GM21423 (cell line): ENCODE data around the gene CDK17.
"Not testable (repeated sequence)": the region's sequence is repeated elsewhere in the genome, so short reads cannot be mapped to it uniquely, and the experiment has no call there.

ENCODE experiments used
- ATAC-seq: cut with Tn5 transposase; IDR thresholded peaks from one replicate; pipeline ENCODE4 v1.9.1; 2021; ENCODE audit warnings: mild to moderate bottlenecking, moderate library complexity; ENCODE audit not compliant: unreplicated experiment

CDK17 gene

DNA sequence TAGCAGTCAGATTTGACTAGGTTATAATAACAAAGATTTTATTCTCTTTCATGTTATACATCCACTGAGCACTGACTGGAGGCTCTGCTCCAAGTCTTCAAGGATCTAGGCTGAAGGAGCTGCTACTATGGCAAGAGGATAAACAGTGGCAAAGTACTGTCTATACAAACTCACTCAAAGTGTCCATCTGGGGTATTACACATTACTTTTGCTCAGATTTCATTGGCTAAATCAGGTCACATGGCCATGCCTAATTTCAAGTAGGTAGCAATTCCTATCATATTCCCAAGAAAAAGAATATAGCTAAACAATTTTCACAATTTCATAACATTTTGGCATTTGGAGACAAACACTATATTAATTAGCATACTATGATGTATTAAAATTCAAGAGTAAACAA is 40.9 kb downstream of the CDK17 start:
- ATAC-seq = no peak

DNA sequence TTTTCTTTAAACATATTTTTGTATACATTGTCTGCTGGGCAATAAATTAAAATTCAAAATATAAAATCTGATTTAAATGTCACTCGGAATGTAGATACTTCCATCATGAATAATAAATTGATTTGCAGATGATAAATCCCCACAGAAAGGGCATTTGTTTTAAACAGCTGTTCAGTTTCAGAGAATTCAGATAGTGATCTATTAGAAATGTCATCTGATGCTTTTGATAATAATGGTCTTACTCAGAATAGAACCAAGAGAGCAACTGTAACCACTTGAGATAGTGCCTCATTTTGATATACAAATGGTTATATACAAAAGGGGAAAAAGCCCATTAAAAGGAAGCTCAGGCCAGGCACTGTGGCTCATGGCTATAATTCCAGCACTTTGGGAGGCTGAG is 43.4 kb downstream of the CDK17 start:
- no peak for ATAC-seq

DNA sequence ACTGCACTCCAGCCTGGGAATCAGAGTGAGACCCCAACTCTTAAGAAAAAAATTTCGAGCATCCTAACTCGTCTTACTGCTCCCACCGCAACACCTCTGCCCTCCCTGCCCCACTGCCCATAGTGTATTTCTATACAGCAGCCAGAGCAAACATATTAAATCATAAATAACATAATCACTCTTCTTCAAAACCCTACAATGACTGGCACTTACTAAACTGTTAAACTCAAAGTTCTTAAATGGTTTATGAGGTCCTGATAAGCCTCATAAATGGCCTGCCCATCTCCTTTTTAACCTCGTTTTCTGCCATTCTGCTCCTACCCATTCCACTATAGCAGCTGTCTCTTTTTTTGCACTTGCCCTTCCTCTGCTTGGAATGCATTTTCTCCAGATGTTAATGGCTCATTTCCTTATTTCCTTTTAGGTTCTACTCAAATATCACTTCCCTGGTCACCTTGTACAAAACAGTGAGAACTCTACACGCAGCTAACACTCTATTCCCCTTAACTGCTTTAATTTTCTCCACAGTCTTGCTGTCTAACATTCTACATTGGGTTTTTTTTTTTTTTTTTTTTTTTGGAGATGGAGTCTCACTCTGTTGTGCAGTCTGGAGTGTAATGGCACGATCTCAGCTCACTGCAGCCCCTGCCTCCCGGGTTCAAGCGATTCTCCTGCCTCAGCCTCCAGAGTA is 45.2 kb downstream of the CDK17 start:
- no peak for ATAC-seq

DNA sequence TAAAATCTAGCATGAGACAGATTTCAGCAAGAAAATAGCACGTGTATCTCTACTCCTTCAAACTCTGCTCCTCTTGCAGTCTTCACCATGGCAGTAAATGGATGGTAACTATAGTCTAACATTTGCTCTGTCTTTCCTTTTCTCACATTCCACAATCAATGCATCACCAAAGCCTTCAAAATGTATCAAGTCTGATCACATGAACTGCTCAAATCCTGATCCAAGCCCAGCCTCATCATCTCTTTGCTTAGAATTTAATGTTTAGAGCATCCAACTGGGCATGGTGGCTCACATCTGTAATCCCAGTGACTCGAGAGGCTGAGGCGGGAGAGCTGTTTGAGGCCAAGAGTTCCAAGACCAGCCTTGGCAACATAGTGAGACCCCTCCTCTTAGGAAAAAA is 45.9 kb downstream of the CDK17 start:
- ATAC-seq = no peak

DNA sequence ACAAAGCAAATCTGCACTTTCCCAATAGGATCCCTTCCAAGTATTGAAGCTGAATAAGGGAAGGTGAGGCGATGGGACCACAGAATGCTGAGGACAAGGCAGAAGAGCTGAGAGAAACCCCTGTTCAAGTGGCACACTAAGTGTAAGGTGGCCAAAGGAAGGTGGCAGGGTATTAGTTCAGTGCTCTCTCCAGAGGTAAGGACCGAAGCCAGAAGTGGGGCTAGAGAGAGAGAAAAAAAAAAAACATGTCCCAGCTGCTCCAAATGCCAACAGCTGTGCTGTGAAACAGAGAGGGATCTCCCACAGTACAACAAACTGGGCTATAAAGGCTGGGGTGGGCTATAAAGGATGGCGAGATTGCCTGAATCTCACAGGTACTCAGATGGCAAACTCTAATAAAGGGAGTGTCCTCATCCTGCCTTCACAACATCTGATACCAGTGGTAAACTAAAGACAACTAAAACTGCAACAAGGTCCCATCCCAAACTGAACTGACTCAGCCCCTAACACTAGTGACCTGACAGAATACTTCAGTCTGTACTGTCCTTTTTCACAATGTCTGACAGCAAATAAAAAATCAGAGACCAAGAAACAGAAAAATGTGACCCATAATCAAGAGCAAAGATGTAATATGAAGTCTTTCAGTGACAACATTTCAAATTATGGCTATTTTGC is 47.9 kb downstream of the CDK17 start:
- ATAC-seq = no peak

DNA sequence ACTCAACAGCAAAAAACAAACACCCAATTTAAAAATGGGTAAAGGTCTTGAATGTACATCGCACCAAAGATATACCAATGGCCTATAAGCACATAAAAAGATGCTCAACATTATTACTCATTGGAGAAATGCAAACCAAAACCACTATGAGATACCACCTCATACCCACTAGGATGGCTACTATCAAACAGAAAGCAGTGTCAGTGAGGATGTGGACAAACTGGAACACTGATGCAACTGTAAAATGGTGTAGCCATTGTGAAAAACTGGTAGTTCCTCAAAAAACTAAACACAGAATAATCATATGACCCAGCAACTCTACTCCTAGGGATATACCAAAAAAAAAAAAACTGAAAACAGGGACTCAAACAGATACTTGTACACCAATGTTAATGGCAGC is 49.3 kb downstream of the CDK17 start:
- ATAC-seq = no peak

DNA sequence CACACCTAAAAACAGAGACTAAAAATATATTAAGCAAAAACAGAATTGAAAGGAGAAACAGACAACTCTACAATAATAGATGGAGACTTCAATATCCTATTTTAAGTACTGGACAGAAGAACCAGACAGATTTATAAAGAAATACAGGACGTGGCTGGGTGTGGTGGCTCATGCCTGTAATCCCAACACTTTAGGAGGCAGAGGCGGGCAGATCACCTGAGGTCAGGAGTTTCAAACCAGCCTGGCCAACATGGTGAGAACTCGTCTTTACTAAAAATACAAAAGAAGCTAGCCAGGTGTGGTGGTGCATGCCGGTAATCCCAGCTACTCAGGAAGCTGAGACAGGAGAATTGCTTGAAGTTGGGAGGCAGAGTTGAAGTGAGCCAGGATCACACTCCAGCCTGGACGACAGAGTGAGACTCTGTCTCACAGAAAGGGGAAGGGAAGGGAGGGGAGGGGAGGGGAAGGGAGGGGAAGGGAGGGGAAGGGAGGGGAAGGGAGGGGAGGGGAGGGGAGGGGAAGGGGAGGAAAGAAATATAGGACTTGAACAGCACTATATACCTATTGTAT is 53.0 kb downstream of the CDK17 start:
- ATAC-seq = no peak

DNA sequence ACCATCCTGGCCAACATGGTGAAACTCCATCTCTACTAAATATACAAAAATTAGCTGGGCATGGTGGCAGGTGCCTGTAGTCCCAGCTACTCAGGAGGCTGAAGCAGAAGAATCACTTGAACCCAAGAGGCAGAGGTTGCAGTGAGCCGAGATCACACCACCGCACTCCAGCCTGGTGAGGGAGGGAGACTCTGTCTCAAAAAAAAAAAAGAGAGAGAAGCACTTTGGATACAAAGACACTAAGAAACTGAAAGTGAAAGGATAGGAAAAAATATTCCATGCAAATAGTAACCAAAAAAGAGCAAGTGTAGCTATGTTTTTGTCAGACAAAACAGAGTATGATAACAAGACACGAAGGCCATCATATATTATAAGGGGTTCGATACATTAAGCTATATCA is 53.5 kb downstream of the CDK17 start:
- ATAC-seq = not testable (repeated sequence)

DNA sequence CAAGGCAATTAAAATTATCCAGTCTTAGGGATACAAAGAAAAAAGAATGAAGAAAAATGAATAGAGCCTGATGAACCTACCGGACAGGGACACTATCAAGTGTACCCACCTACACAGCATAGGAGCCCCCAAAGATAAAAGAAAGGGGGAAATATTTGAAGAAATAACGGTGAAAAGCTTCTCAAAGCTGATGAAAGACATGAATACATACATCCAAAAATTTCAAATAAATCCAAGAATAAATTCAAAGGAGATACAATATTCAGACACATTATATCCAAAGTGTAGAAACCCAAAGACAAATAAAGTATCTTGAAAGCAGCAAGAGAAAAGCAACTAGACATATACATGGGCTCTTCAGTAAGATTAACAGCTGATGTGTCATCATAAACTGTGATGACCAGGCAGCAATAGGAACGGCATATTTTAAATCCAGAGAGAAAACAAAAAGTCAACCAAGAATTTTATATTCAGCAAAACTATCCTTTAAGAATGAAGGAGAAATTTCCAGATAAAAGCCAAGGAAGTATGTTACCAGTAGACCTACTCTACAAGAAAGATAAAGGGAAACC is 56.0 kb downstream of the CDK17 start:
- ATAC-seq = no peak

DNA sequence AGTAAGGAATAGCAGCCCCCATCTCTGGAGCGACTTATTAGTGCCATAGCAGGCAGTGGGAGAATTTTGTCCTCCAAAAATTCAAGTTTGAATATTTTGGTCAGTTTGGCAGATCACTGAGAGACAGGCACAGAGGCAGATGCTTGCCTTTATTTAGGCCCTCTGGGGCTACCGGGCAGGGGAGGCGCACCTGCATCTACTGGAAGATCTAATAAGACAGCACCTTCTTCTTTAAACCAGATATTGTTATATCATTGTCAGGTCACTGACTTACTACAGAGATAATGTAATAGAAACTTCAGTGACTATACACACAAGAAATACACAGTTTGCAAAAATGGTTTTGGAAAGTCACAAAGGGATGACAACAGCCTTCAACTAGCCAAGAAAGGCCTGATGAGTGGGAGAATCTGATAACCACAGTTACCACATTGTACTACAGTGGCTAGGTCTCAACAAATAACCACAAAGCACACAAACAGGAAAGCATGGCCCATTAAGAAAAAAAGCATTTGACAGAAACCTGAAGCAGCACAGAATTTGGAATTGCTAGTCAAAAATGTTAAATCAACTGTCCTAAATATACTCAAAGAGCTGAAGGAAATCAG is 56.8 kb downstream of the CDK17 start:
- peak; percentile 77 for ATAC-seq

DNA sequence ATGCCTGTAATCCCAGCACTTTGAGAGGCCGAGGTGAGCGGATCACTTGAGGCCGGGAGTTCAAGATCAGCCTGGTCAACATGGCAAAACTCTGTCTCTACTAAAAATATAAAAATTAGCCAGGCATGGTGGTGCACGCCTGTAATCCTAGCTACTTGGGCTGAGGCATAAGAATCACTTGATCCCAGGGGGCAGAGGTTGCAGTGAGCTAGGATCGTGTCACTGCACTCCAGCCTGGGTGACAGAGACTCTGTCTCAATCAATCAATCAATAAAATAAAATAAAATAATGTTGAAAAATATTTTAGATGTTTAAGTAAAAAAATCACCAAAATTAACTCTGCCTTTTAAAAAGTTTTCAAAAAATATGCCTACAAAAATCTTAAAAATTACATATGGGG is 60.6 kb downstream of the CDK17 start:
- not testable (repeated sequence) for ATAC-seq

DNA sequence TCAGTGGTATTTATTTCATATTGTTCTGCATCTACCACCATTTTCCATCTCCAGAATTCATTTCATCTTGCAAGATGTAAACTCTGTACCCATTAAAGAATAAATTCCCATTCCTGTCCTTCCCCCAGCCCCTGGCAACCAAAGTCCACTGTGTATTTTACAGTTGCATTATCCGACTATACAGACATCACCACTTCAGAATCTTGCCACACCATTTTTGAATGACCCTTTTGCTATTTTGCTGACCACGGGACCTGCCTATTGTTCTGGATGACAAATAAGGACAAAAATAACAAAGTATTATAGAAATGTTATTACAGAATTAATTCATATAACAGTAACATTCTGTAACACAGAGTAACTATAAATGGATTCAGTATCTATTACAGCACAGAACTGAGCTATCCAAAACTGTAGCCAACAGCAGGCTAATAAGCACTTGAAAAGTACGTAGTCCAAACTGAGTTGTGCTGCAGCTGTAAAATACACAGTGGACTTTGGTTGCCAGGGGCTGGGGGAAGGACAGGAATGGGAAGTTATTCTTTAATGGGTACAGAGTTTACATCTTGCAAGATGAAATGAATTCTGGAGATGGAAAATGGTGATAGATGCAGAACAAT is 61.3 kb downstream of the CDK17 start:
- no peak for ATAC-seq

DNA sequence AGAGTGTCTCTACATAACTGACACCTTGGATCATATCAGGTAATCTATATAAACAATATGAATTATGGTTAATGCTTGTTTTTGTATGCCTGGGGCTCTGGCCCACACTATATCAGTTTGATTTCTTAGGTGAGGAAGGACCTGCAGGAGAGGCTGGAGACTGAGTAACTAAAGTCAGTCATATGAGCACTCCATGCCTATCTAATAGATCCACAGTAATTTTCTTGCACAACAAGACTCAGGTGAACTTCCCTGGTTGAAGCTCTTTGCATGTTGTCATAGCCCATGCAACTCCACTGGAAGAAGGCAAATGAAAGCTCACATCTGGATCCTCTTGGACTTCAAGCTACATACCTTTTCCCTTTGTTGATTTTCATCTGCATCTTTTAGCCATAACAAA is 62.3 kb downstream of the CDK17 start:
- no peak for ATAC-seq

DNA sequence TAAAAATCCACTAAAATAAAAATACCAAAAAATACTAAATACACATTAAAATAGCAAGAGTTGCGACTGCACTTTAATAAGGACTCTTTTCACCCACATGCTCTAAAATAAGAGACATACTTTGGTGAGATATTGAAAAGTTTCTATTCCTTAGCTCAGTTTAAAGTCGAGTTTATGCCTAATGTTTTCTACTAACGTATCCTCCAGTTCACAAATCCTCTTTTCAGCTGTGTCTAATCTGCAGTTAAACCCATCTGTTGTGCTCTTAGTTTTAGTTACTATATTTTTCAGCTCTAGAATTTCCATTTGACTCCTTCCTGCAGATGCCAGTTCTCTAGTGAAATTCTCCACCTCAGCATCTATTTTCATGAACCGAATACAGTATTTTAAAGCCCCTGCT is 63.8 kb downstream of the CDK17 start:
- ATAC-seq = no peak

DNA sequence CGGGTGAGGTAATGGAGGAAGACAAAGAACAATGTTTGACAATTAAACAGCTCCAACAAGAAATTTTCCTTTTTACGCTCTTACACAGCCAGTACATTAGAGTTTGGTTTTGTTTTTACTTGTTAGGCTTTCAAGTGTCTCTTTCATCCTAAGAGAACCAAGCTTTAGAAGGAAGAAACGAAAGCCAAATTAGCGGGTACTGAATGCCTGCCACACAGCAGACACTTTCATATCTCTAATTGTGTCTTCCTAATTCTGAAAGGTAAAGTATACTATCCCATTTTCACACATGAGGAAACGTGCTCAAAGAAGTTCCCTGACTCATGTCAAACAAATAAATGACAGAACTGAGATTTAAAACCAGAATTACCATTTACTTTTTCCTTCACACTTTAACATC is 65.0 kb downstream of the CDK17 start:
- ATAC-seq = peak; percentile 90

DNA sequence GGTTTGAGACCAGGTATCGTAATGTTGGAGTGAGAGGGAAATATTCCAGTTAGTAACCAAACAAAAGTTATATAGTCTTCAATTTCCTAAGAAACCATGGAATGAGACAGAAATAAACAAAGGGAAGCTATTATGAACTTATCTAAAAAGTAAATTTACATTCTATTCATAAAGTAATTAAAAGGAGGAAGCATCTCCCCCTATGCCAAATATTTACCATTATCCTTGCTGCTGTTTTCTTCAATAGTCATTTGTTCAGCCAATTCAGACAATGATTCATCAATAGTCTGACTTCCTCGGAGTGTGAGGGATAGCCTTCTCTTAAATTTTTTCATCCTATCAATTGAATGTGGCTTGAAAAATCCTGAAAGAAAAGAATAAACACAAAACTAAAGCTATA is 65.7 kb downstream of the CDK17 start:
- ATAC-seq = no peak

DNA sequence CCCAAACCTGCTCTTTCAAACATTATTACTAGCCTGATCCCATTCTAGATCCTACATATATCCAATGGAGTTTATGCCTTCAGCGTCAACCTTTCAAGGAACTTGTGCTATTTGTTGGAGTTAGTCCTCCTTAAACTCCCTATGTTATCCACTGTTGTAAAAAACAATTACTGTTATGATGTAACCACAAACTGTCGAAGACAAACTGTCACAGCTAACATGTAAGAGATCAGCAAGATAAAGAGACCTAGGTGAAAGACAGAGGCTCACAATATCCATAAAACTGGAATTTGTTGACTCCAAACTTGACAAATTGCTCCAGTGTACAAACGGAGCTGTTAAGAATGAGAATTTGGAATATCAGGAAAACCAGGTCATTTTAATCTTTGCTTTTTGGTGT is 70.7 kb downstream of the CDK17 start:
- ATAC-seq = no peak

DNA sequence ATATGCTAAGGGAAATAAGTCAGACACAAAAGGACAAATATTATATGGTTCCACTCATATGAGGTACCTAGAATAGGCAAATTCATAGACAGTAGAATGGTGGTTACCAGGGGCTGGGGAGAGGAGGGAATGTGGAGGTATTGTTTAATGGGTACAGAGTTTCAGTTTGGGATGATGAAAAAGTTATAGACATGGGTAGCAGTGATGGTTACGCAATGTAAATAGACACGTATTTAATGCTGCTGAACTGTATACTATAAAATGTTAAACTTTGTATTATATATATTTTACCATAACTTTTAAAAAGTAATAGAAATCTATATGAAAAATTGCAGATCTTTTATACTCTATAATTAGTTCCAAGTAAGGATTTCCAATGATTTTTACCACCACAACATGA is 71.2 kb downstream of the CDK17 start:
- no peak for ATAC-seq

DNA sequence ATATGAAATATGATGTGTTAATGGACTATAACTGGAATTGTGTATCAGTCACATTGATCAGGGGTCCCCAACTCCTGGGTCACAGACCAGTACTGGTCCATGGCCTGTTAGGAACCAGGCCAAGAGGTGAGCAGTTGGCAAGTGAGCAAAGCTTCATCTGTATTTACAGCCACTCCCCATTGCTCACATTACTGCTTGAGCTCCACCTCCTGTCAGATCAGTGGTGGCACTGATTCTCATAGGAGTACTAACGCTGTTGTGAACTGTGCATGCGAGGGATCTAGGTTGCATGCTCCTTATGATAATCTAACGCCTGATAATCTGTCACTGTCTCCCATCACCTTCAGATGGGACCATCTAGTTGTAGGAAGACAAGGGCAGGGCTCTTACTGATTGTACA is 72.3 kb downstream of the CDK17 start:
- peak; percentile 16 for ATAC-seq

DNA sequence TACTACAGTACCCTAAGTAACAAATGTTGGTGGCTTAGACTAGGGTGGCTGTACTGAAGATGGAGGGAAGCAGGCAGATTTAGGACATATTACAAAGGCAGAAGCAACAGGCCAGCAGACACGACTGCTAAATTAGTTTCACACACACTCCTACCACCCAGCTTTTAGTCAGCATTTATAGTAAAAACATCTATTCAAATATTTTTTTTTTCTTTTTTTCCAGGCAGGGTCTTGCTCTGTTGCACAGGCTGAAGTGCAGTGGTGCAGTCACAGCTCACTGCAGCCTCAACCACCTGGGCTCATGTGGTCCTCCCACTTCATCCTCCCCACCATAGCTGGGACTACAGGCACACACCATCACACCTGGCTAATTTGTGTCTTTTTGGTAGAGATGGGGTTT is 72.9 kb downstream of the CDK17 start:
- peak; percentile 83 for ATAC-seq

DNA sequence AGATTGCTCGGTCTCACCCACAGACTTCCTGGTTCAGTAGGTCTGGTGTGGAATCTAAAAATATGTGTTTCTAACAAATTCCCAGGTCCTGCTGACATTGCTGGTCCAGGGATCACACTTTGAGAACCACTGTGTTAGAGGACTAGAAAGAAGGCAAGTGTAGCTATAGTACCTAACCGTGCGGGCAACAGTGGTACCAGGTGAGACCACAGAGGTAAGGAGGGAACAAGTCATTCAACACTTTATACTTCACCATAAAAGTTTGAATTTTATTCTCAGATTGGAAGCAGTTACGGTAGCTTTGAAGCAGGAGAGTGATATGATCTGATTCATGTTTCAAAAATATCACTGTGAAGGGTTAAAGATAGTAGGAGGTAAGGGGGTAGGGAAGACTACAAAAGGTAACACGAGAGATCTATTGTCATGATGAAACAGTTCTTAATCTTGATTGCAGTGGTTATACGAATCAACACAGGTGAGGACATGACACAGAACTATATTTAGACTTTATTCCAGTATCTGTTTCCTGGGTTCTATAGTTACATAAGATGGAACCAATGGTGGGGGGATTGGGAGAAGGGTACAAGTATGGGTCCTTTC is 73.5 kb downstream of the CDK17 start:
- no peak for ATAC-seq
